Activated naive CD4-positive, alpha-beta T cell treated with anti-CD3 and anti-CD28 coated beads, Interleukin-2, amount 10 ng/mL, durations not matched to agents 7 days and 5 days (primary cell): ENCODE results near the gene IRAK1.
"Not testable (repeated sequence)": the region's sequence is repeated elsewhere in the genome, so short reads cannot be mapped to it uniquely, and the experiment has no call there.

Experiments used
- CTCF ChIA-PET: fragments of 350-600 bp; sonication (Branson Sonifier 250); formaldehyde crosslinking; loops from one replicate; lab custom pipeline; 2021; ENCODE audit warnings: antibody characterized with exemption; lab: Charles Lee
- DNase-seq: peaks from one replicate; pipeline ENCODE4 v3.0.0-alpha.2; 2020
- H3K27ac Mint-ChIP-seq: one replicate; pipeline ENCODE4 v1.8.0; 2021; ENCODE audit warnings: mild to moderate bottlenecking, moderate library complexity, mixed read lengths
- H3K27me3 Mint-ChIP-seq: one replicate; pipeline ENCODE4 v1.8.0; 2021; ENCODE audit warnings: mild to moderate bottlenecking, mixed read lengths
- H3K36me3 Mint-ChIP-seq: one replicate; pipeline ENCODE4 v1.8.0; 2021; ENCODE audit warnings: mixed read lengths
- H3K4me1 Mint-ChIP-seq: one replicate; pipeline ENCODE4 v1.8.0; 2021; ENCODE audit warnings: mixed read lengths
- H3K4me3 Mint-ChIP-seq: one replicate; pipeline ENCODE4 v1.8.0; 2021; ENCODE audit warnings: mild to moderate bottlenecking, moderate library complexity, mixed read lengths
- H3K9me3 Mint-ChIP-seq: one replicate; pipeline ENCODE4 v1.8.0; 2021; ENCODE audit warnings: mixed read lengths

IRAK1 gene

GRCh38 chrX:154011376-154012335, 8.0 kb downstream of the IRAK1 start:
- no peak for DNase-seq
- Mint-ChIP-seq H3K9me3 (no peaks in the 10 kb centered on the region), H3K27ac (peak overlapping the region; percentile 37), H3K4me1 (peaks cover 23% of the 10 kb centered on the region), H3K36me3 (peaks cover 35% of the 10 kb centered on the region), H3K27me3 (no peaks in the 10 kb centered on the region), H3K4me3 (no peak overlapping the region)
- CTCF ChIA-PET: interaction anchor here (1.1 kb wide), 1 partner anchor 12 kb away, joined by 3 read pairs; no protein-coding TSS in a partner anchor

- CTCF ChIA-PET: no interaction called here
- DNase-seq: no peak
- no peaks in the 10 kb centered on the region for H3K27me3 Mint-ChIP-seq
- H3K4me1 Mint-ChIP-seq: peaks cover 18% of the 10 kb centered on the region
- H3K36me3 Mint-ChIP-seq: peaks cover 37% of the 10 kb centered on the region
- no peak overlapping the region for H3K4me3 Mint-ChIP-seq
- peak overlapping the region; percentile 24 for H3K27ac Mint-ChIP-seq
- no peaks in the 10 kb centered on the region for H3K9me3 Mint-ChIP-seq
These were observed 9.2 kb downstream of the IRAK1 start for GRCh38 chrX:154010330-154011087.

GRCh38 chrX:154008521-154008920, 11.2 kb downstream of the IRAK1 start:
- peaks cover 13% of the 10 kb centered on the region for H3K4me1 Mint-ChIP-seq
- no peaks in the 10 kb centered on the region for H3K27me3 Mint-ChIP-seq
- CTCF ChIA-PET: no interaction called here
- H3K4me3 Mint-ChIP-seq: no peak overlapping the region
- DNase-seq: no peak
- no peaks in the 10 kb centered on the region for H3K9me3 Mint-ChIP-seq
- peaks cover 34% of the 10 kb centered on the region for H3K36me3 Mint-ChIP-seq
- H3K27ac Mint-ChIP-seq: no peak overlapping the region

- Mint-ChIP-seq H3K9me3 (no peaks in the 10 kb centered on the region), H3K36me3 (peaks cover 34% of the 10 kb centered on the region), H3K4me3 (no peak overlapping the region), H3K4me1 (peaks cover 23% of the 10 kb centered on the region), H3K27me3 (no peaks in the 10 kb centered on the region), H3K27ac (no peak overlapping the region)
- CTCF ChIA-PET: no interaction called here
- no peak for DNase-seq
These were observed 12.8 kb downstream of the IRAK1 start for GRCh38 chrX:154006947-154007346.

- H3K36me3 Mint-ChIP-seq: peaks cover 24% of the 10 kb centered on the region
- CTCF ChIA-PET: interaction anchor here (3.6 kb wide), 1 partner anchor 9 kb away, joined by 15 read pairs; no protein-coding TSS in a partner anchor
- peaks cover 25% of the 10 kb centered on the region for H3K4me1 Mint-ChIP-seq
- no peak for DNase-seq
- H3K4me3 Mint-ChIP-seq: no peak overlapping the region
- H3K27me3 Mint-ChIP-seq: no peaks in the 10 kb centered on the region
- no peak overlapping the region for H3K27ac Mint-ChIP-seq
- H3K9me3 Mint-ChIP-seq: no peaks in the 10 kb centered on the region
These were observed 15.4 kb downstream of the IRAK1 start for GRCh38 chrX:154004315-154004714.

- Mint-ChIP-seq H3K9me3 (no peaks in the 10 kb centered on the region), H3K27ac (peak overlapping the region; percentile 87), H3K27me3 (no peaks in the 10 kb centered on the region), H3K36me3 (peaks cover 15% of the 10 kb centered on the region), H3K4me3 (peak overlapping the region; percentile 44), H3K4me1 (peaks cover 22% of the 10 kb centered on the region)
- peak; percentile 63 for DNase-seq
- CTCF ChIA-PET: interaction anchor here (3.6 kb wide), 1 partner anchor 11 kb away, joined by 15 read pairs; no protein-coding TSS in a partner anchor
These were observed 17.4 kb downstream of the IRAK1 start for GRCh38 chrX:154002215-154002719.

GRCh38 chrX:154000051-154000450, 19.7 kb downstream of the IRAK1 start:
- CTCF ChIA-PET: interaction anchor here (0.6 kb wide), 1 partner anchor 12 kb away, joined by 3 read pairs; no protein-coding TSS in a partner anchor
- no peak for DNase-seq
- no peak overlapping the region for H3K27ac Mint-ChIP-seq
- H3K9me3 Mint-ChIP-seq: no peaks in the 10 kb centered on the region
- peaks cover 10% of the 10 kb centered on the region for H3K36me3 Mint-ChIP-seq
- peaks cover 22% of the 10 kb centered on the region for H3K4me1 Mint-ChIP-seq
- no peak overlapping the region for H3K4me3 Mint-ChIP-seq
- no peaks in the 10 kb centered on the region for H3K27me3 Mint-ChIP-seq

- Mint-ChIP-seq H3K36me3 (peaks cover 10% of the 10 kb centered on the region), H3K27me3 (no peaks in the 10 kb centered on the region), H3K27ac (no peak overlapping the region), H3K4me3 (no peak overlapping the region), H3K4me1 (peaks cover 22% of the 10 kb centered on the region), H3K9me3 (no peaks in the 10 kb centered on the region)
- CTCF ChIA-PET: interaction anchor here (0.6 kb wide), 1 partner anchor 13 kb away, joined by 3 read pairs; no protein-coding TSS in a partner anchor
- DNase-seq: no peak
These were observed 20.2 kb downstream of the IRAK1 start for GRCh38 chrX:153999359-154000037.

- Mint-ChIP-seq H3K27ac (no peak overlapping the region), H3K4me1 (peaks cover 5% of the 10 kb centered on the region), H3K9me3 (no peaks in the 10 kb centered on the region), H3K27me3 (no peaks in the 10 kb centered on the region), H3K36me3 (no peaks in the 10 kb centered on the region), H3K4me3 (no peak overlapping the region)
- DNase-seq: no peak
- CTCF ChIA-PET: no interaction called here
These were observed 24.2 kb downstream of the IRAK1 start for GRCh38 chrX:153995504-153995903.

GRCh38 chrX:153994398-153994797, 25.3 kb downstream of the IRAK1 start:
- H3K36me3 Mint-ChIP-seq, H3K27me3 Mint-ChIP-seq, DNase-seq, CTCF ChIA-PET, H3K9me3 Mint-ChIP-seq, H3K4me3 Mint-ChIP-seq, H3K27ac Mint-ChIP-seq: not testable (repeated sequence)
- H3K4me1 Mint-ChIP-seq: peaks cover 15% of the 10 kb centered on the region

- H3K4me3 Mint-ChIP-seq: no peak overlapping the region
- peaks cover 18% of the 10 kb centered on the region for H3K4me1 Mint-ChIP-seq
- CTCF ChIA-PET: no interaction called here
- DNase-seq: no peak
- H3K9me3 Mint-ChIP-seq: no peaks in the 10 kb centered on the region
- H3K27me3 Mint-ChIP-seq: no peaks in the 10 kb centered on the region
- no peaks in the 10 kb centered on the region for H3K36me3 Mint-ChIP-seq
- H3K27ac Mint-ChIP-seq: no peak overlapping the region
These were observed 25.7 kb downstream of the IRAK1 start for GRCh38 chrX:153993978-153994377.

- no peak overlapping the region for H3K27ac Mint-ChIP-seq
- no peak overlapping the region for H3K4me3 Mint-ChIP-seq
- CTCF ChIA-PET: no interaction called here
- DNase-seq: no peak
- no peaks in the 10 kb centered on the region for H3K27me3 Mint-ChIP-seq
- H3K9me3 Mint-ChIP-seq: no peaks in the 10 kb centered on the region
- no peaks in the 10 kb centered on the region for H3K36me3 Mint-ChIP-seq
- peaks cover 22% of the 10 kb centered on the region for H3K4me1 Mint-ChIP-seq
These were observed 26.6 kb downstream of the IRAK1 start for GRCh38 chrX:153993079-153993478.

- peaks cover 23% of the 10 kb centered on the region for H3K4me1 Mint-ChIP-seq
- CTCF ChIA-PET: no interaction called here
- H3K9me3 Mint-ChIP-seq: no peaks in the 10 kb centered on the region
- no peaks in the 10 kb centered on the region for H3K36me3 Mint-ChIP-seq
- H3K27me3 Mint-ChIP-seq: no peaks in the 10 kb centered on the region
- H3K27ac Mint-ChIP-seq: no peak overlapping the region
- no peak overlapping the region for H3K4me3 Mint-ChIP-seq
- DNase-seq: no peak
These were observed 27.5 kb downstream of the IRAK1 start for GRCh38 chrX:153992180-153992579.
